Ascending aorta (tissue), 2 donors: Measurements from ENCODE around the gene SEPTIN11. TPM values are rescaled to one million over a fixed set of nuclear protein-coding genes. Genes with fewer than 3 reads are reported as not detected.

Experiments
- DNase-seq, 2 donors: peaks; one replicate each; pipeline ENCODE4 v3.0.0-alpha.2; 2019; ENCODE audit warnings: low spot score in 2 of 2
- H3K27ac ChIP-seq, 2 donors: fragments of 200-600 bp; sonication (generic); one replicate each; pipeline ENCODE4 v1.5.1; 2016 to 2017; ENCODE audit warnings: mild to moderate bottlenecking in 1 of 2
- H3K27me3 ChIP-seq: fragments of 200-600 bp; sonication (generic); one replicate; pipeline ENCODE4 v1.5.1; 2017
- H3K36me3 ChIP-seq, 2 donors: fragments of 200-600 bp; sonication (generic); one replicate each; pipeline ENCODE4 v1.5.1; 2016
- H3K4me1 ChIP-seq, 2 donors: fragments of 200-600 bp; sonication (generic); one replicate each; pipeline ENCODE4 v1.5.1; 2016 to 2017; ENCODE audit warnings: mild to moderate bottlenecking in 1 of 2
- H3K4me3 ChIP-seq, 2 donors: fragments of 200-600 bp; sonication (generic); one replicate each; pipeline ENCODE4 v1.5.1; 2016 to 2017; ENCODE audit warnings: mild to moderate bottlenecking in 1 of 2
- H3K9me3 ChIP-seq, 2 donors: fragments of 200-600 bp; sonication (generic); one replicate each; pipeline ENCODE4 v1.5.1; 2016
- CTCF ChIP-seq, 3 experiments: fragments of 200-600 bp in 2 of 3; fragments of 450-650 bp in 1 of 3; sonication (generic) in 2 of 3; IDR thresholded peaks; one replicate each; pipeline ENCODE4 v1.5.1; 2016 to 2019; ENCODE audit warnings: antibody characterized with exemption in 3 of 3, mild to moderate bottlenecking in 1 of 3, moderate library complexity in 1 of 3
- intact Hi-C: fragments of 100-400 bp; cut with DNase I; formaldehyde crosslinking; loops from one replicate; pipeline ENCODE4 v1.15.1; 2023
- total RNA-seq: library from RNA; depleted of rRNA; stranded (reverse); fragments of >200 nt; gene quantifications from one replicate; pipeline ENCODE4 v1.1.0, GENCODE V29; 2016

SEPTIN11 gene
- total RNA-seq, 1 donor from 2014 or later, result 48.0 TPM

DNA sequence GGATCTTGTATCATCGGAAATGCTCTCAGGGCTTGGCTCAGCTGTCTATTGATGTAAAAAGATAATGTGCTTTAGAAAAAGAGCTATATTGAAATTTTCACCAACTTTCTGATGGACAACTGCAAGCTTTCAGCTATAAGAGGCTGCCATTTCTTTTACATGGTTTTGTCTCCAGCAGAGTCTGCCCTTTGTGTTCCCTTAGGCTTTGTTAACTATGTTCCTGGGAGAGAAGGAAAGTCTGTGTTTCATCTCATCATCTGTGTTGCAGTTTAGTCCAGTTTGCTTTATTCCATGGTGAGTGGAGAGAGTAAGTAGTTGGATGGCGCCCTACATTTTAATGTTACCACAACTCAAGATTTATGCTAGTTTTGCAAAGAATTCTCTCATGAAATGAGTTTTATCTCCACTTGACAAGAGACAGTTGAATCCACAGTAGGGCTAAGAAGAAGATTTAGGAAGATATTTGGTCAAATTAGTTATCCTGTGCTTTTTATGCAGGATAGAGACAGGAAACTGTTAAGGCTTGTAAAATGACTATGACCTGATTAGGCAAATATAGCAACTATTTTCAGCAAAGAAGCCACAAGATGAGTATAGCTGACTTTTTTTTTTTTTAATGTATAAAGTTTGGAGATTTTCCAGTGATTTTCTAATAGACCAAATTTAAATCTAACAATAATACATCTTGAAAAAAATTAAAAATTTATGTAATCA is 16.5 kb downstream of the SEPTIN11 start:
- no peaks in the 10 kb centered on the region for H3K27me3 ChIP-seq
- TF ChIP-seq CTCF (IDR thresholded peaks at IDR 0.05), result no peak
- no peak for DNase-seq
- no peaks in the 10 kb centered on the region for H3K9me3 ChIP-seq
- no peaks in the 10 kb centered on the region for H3K36me3 ChIP-seq
- intact Hi-C loops, result no loop called here
- H3K4me3 ChIP-seq, result no peak overlapping the region
- peaks cover 0 to 22% of the 10 kb centered on the region in 2 donors for H3K4me1 ChIP-seq
- H3K27ac ChIP-seq, result no peak overlapping the region

- H3K4me1 ChIP-seq, result peaks cover 0 to 13% of the 10 kb centered on the region in 2 donors
- intact Hi-C loops, result no loop called here
- no peak for DNase-seq
- H3K27ac ChIP-seq, result peak overlapping the region; percentile 16 to 44
- H3K4me3 ChIP-seq, result no peak overlapping the region
- no peaks in the 10 kb centered on the region for H3K36me3 ChIP-seq
- no peak for TF ChIP-seq CTCF (IDR thresholded peaks at IDR 0.05)
- H3K9me3 ChIP-seq, result no peaks in the 10 kb centered on the region
- no peaks in the 10 kb centered on the region for H3K27me3 ChIP-seq
These were observed 19.4 kb downstream of the SEPTIN11 start for GRCh38 chr4:76968937-76969336.

DNA sequence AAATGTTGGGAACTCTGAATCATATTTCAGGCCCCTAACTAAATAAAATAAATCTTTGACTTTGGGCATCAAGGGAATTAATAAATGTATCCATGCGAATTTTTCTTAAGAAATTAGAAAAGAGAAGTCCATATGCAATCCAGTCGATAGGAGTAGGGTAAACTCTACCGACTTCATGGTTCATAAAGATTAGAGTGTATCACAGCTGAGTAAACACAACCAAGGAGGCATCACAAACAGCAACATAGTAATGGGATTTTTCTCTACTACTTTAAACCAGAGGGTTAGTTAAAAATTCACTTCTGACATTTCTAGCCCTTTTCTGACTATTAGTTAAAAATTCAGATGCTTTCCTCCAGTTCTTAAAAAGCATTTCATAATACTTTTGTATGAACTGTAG is 19.9 kb downstream of the SEPTIN11 start:
- no peaks in the 10 kb centered on the region for H3K27me3 ChIP-seq
- H3K27ac ChIP-seq, result peak overlapping the region; percentile 16 to 44
- no peak for TF ChIP-seq CTCF (IDR thresholded peaks at IDR 0.05)
- peaks cover 0 to 16% of the 10 kb centered on the region in 2 donors for H3K4me1 ChIP-seq
- H3K9me3 ChIP-seq, result no peaks in the 10 kb centered on the region
- DNase-seq, result no peak
- intact Hi-C loops, result no loop called here
- no peak overlapping the region for H3K4me3 ChIP-seq
- H3K36me3 ChIP-seq, result no peaks in the 10 kb centered on the region

DNA sequence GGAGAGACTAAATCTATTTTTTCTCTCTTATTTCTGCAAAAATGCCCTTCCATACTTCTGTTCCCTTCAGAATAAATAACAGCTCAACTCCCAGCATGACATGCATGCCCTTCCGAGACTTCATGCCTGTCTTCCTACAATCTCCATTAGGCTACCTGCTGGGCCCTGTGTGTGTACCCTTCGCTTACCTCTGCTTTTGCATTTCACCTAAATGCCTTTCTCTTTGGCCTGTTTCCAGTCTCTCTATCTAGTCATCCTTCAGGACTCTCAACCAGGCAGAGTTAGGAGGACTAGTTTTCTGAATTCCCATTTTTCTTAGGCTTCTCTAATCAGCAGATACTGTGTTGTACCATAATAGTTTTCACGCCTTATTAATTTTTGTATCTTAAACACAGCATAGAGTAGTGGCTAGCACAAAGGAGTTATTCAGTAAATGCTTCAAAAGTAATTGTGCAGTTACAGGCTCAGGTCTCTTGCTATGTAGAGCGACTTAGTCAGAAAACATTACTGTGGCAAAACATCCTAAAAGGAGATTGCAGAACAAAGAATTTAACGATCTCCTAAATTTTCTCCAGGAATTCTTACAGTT is 20.5 kb downstream of the SEPTIN11 start:
- intact Hi-C loops, result no loop called here
- H3K27ac ChIP-seq, result no peak overlapping the region
- no peaks in the 10 kb centered on the region for H3K27me3 ChIP-seq
- peaks cover 0 to 19% of the 10 kb centered on the region in 2 donors for H3K4me1 ChIP-seq
- TF ChIP-seq CTCF (IDR thresholded peaks at IDR 0.05), result no peak
- DNase-seq, result no peak
- no peak overlapping the region for H3K4me3 ChIP-seq
- H3K36me3 ChIP-seq, result no peaks in the 10 kb centered on the region
- no peaks in the 10 kb centered on the region for H3K9me3 ChIP-seq

DNA sequence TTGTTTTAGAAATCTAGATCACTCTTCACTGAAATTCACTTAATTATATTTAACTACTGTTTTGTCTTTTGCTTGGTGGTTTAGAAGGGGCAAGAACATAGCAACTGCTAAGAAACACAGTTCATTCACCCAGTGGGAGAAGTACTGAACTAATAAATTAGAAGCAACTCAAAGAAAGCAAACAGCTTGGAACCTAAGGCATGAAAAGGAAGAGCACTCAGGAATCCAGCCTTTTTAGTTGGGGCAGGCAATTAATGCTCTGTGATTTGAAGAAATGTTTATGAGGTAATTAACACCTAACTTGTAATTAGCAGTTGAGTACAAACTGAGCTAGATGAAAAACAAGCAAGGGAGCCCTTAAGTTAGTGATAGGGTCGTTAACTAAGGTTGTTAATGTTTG is 22.8 kb downstream of the SEPTIN11 start:
- Histone ChIP-seq H3K27ac (no peak overlapping the region), H3K27me3 (no peaks in the 10 kb centered on the region), H3K36me3 (no peaks in the 10 kb centered on the region), H3K9me3 (no peaks in the 10 kb centered on the region), H3K4me1 (peaks cover 0 to 19% of the 10 kb centered on the region in 2 donors), H3K4me3 (no peak overlapping the region)
- intact Hi-C loops, result no loop called here
- no peak for TF ChIP-seq CTCF (IDR thresholded peaks at IDR 0.05)
- no peak for DNase-seq
